CD14-positive monocyte (primary cell): ENCODE measurements around the gene GSTT4. TPM values are rescaled to one million over a fixed set of nuclear protein-coding genes. Genes with fewer than 3 reads are reported as not detected.
A peak's percentile ranks its signal among the peaks of the same experiment; 100 is the strongest.

ENCODE experiments used
- DNase-seq, 3 donors: peaks; one replicate each; pipeline ENCODE4 v3.0.0-alpha.2; 2011 to 2022
- H2AFZ ChIP-seq: 2 replicates; pipeline ENCODE4 v1.6.0; 2012; ENCODE audit warnings: mild to moderate bottlenecking, low read depth, low read length, inconsistent platforms; ENCODE audit not compliant: insufficient read depth, poor library complexity, severe bottlenecking
- H3K27ac ChIP-seq, 2 donors: 1 replicate in 1 of 2; 2 replicates in 1 of 2; pipeline ENCODE4 v1.5.1; 2012 to 2013; ENCODE audit warnings: low read length in 2 of 2, control low read depth in 1 of 2, inconsistent platforms in 1 of 2, low read depth in 1 of 2, mild to moderate bottlenecking in 1 of 2
- H3K27me3 ChIP-seq, 2 donors: one replicate each; pipeline versions ENCODE4 v1.6.0 to v1.6.1; 2011 to 2013; ENCODE audit warnings: low read length in 2 of 2; ENCODE audit not compliant: control insufficient read depth in 2 of 2, insufficient read depth in 2 of 2
- H3K36me3 ChIP-seq, 2 donors: replicated peaks in 1 of 2; 1 replicate in 1 of 2; 2 replicates in 1 of 2; pipeline versions ENCODE4 v1.5.1 to v1.6.1; 2012 to 2013; ENCODE audit warnings: low read length in 2 of 2, control low read depth in 1 of 2, inconsistent platforms in 1 of 2, mild to moderate bottlenecking in 1 of 2; ENCODE audit not compliant: insufficient read depth in 2 of 2, control insufficient read depth in 1 of 2
- H3K4me1 ChIP-seq, 2 donors: 1 replicate in 1 of 2; 2 replicates in 1 of 2; pipeline versions ENCODE4 v1.5.1 to v1.6.1; 2012 to 2013; ENCODE audit warnings: low read length in 2 of 2, control low read depth in 1 of 2, inconsistent platforms in 1 of 2, mild to moderate bottlenecking in 1 of 2, moderate library complexity in 1 of 2; ENCODE audit not compliant: insufficient read depth in 2 of 2, control insufficient read depth in 1 of 2
- H3K4me2 ChIP-seq: replicated peaks from 2 replicates; pipeline ENCODE3; 2012; ENCODE audit warnings: low read length, moderate library complexity, mild to moderate bottlenecking; ENCODE audit not compliant: poor library complexity, severe bottlenecking; ENCODE audit errors: extremely low read depth
- H3K4me3 ChIP-seq, 3 experiments: fragments of 200-600 bp in 1 of 3; sonication (generic) in 1 of 3; replicated peaks in 1 of 3; 1 replicate in 2 of 3; 2 replicates in 1 of 3; pipeline ENCODE4 v1.5.1; 2011 to 2013; ENCODE audit warnings: low read length in 3 of 3, mild to moderate bottlenecking in 3 of 3, control low read depth in 2 of 3, low read depth in 2 of 3, inconsistent platforms in 1 of 3, moderate library complexity in 1 of 3
- H3K79me2 ChIP-seq: 2 replicates; pipeline ENCODE4 v1.6.0; 2012; ENCODE audit warnings: mild to moderate bottlenecking, control low read depth, inconsistent platforms, low read length, moderate library complexity; ENCODE audit not compliant: insufficient read depth
- H3K9ac ChIP-seq: 2 replicates; pipeline ENCODE4 v1.6.0; 2017; ENCODE audit warnings: low read length, mild to moderate bottlenecking; ENCODE audit not compliant: insufficient read depth, poor library complexity, severe bottlenecking
- H3K9me3 ChIP-seq, 2 donors: replicated peaks in 1 of 2; 1 replicate in 1 of 2; 2 replicates in 1 of 2; pipeline versions ENCODE4 v1.5.1 to v1.6.1; 2012 to 2013; ENCODE audit warnings: low read length in 2 of 2, control low read depth in 1 of 2; ENCODE audit not compliant: control insufficient read depth in 1 of 2, insufficient read depth in 1 of 2
- H4K20me1 ChIP-seq: 2 replicates; pipeline ENCODE4 v1.6.0; 2012; ENCODE audit warnings: mild to moderate bottlenecking, low read length, control low read depth, moderate library complexity; ENCODE audit not compliant: insufficient read depth
- H3K27ac Mint-ChIP-seq, 7 donors: one replicate each; pipeline ENCODE4 v1.8.0; 2020; ENCODE audit warnings: mild to moderate bottlenecking in 7 of 7, mixed read lengths in 7 of 7, moderate library complexity in 6 of 7, inconsistent platforms in 2 of 7
- H3K27me3 Mint-ChIP-seq, 3 donors: one replicate each; pipeline ENCODE4 v1.8.0; 2021 to 2022; ENCODE audit warnings: low read depth in 3 of 3, mild to moderate bottlenecking in 3 of 3, mixed read lengths in 3 of 3, moderate library complexity in 3 of 3, inconsistent platforms in 1 of 3
- H3K36me3 Mint-ChIP-seq, 2 donors: one replicate each; pipeline ENCODE4 v1.8.0; 2020; ENCODE audit warnings: mixed read lengths in 2 of 2, inconsistent platforms in 1 of 2, mild to moderate bottlenecking in 1 of 2
- H3K4me1 Mint-ChIP-seq: one replicate; pipeline ENCODE4 v1.8.0; 2020; ENCODE audit warnings: mild to moderate bottlenecking, mixed read lengths
- H3K4me3 Mint-ChIP-seq, 2 donors: one replicate each; pipeline ENCODE4 v1.8.0; 2020; ENCODE audit warnings: mild to moderate bottlenecking in 2 of 2, mixed read lengths in 2 of 2, moderate library complexity in 1 of 2
- H3K9me3 Mint-ChIP-seq, 7 donors: one replicate each; pipeline ENCODE4 v1.8.0; 2020 to 2022; ENCODE audit warnings: mixed read lengths in 7 of 7, mild to moderate bottlenecking in 6 of 7, moderate library complexity in 6 of 7, inconsistent platforms in 2 of 7
- WGBS: methylation state at CpG from one replicate; pipeline ENCODE4 v1.1.5; 2013; ENCODE audit warnings: missing lambda C conversion rate; ENCODE audit not compliant: insufficient coverage; 5-methylcytosine and 5-hydroxymethylcytosine counted together
- intact Hi-C, 2 donors: fragments of 100-400 bp; cut with micrococcal nuclease; formaldehyde crosslinking; loops; one replicate each; pipeline versions ENCODE4 v1.15.0 to v1.15.1; 2023
- polyA plus RNA-seq, 3 donors: library from polyadenylated mRNA; depleted of rRNA in 1 of 3; unstranded in 2 of 3; stranded (reverse) in 1 of 3; fragments of 300-500 nt in 2 of 3; fragments of >200 nt in 1 of 3; fragmentation: Illumina TruSeq in 2 of 3; gene quantifications; 1 replicate in 2 of 3; 2 replicates in 1 of 3; pipeline ENCODE4 v1.2.3, GENCODE V29; 2012 to 2021
- TF ChIP-seq, protein P1 (sequence below): fragments of 200-600 bp; IDR thresholded peaks from one replicate; pipeline ENCODE4 v1.8.0; 2022; ENCODE audit warnings: antibody characterized with exemption, mild to moderate bottlenecking

GSTT4 gene
- polyA plus RNA-seq, 3 donors: not detected

DNA sequence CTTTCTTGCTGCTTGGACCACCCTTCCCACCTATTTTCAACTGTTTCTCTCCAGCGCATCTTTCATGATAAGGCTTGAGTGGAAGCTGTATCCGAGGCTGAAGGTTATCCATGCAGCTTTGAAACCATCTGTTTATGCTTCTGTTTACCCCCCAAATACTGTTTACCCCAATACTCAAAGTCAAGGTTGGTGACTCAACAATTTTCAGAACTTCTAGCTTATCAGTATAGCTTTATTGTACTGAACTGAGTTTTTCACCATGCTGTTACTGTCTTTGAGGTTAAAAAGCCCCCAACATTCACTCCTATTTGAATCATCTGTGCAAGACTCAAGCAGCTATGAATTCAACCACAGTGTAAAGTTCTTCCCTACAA is 4.8 kb upstream of the GSTT4 start:
- H2AFZ ChIP-seq: no peak overlapping the region
- Mint-ChIP-seq H3K27me3 (peaks cover 0 to 1% (median 0%) of the 10 kb centered on the region in 3 donors), H3K27ac (peak overlapping the region in 2 of 7 donors; percentile 14 to 44)

DNA sequence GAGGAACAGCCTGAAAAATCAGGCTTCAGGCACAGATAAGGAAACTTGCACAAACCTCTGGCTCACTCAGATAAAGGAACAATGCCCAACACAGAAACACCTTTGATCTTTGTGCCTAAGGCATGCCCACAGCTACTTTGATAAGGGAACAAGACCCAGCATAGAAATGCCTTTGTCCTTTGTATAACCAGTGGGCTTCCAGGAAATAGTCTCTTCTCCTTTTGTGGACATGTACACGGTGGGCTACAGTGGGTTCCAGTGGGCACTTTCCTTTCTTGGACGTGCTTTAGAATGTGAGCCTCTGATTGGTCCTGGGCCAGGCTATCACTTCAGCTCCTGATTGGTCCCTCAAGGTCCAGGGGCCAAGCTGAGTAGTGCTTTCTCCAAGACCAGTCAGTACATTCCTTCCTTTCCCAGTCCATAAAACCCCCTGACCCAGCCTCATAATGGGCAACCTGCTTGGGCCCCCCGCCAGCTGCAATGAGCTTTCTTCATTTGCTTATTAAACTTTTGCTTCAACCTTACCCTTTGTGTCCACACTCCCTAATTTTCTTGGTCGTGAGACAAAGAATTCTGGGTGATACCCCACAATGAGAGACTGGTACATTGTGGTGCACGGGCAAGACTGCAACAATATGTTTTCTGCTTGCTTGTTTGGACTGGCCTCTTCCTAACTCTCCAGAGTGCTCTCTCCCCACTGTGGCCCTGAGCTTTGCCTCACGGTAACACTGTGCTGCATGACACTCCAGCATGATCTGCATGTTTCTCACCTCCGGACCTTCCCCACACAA is 4.2 kb upstream of the GSTT4 start:
- no peak overlapping the region for H3K9ac ChIP-seq
- no peaks in the 10 kb centered on the region for H4K20me1 ChIP-seq
- TF ChIP-seq, protein P1, sequence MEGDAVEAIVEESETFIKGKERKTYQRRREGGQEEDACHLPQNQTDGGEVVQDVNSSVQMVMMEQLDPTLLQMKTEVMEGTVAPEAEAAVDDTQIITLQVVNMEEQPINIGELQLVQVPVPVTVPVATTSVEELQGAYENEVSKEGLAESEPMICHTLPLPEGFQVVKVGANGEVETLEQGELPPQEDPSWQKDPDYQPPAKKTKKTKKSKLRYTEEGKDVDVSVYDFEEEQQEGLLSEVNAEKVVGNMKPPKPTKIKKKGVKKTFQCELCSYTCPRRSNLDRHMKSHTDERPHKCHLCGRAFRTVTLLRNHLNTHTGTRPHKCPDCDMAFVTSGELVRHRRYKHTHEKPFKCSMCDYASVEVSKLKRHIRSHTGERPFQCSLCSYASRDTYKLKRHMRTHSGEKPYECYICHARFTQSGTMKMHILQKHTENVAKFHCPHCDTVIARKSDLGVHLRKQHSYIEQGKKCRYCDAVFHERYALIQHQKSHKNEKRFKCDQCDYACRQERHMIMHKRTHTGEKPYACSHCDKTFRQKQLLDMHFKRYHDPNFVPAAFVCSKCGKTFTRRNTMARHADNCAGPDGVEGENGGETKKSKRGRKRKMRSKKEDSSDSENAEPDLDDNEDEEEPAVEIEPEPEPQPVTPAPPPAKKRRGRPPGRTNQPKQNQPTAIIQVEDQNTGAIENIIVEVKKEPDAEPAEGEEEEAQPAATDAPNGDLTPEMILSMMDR: no peak
- H3K4me3 ChIP-seq: no peak overlapping the region
- WGBS: 95% methylated on average over 6 of the region's 7 CpGs
- Mint-ChIP-seq H3K36me3 (no peaks in the 10 kb centered on the region), H3K27ac (no peak overlapping the region), H3K4me3 (no peak overlapping the region), H3K4me1 (peaks cover 14% of the 10 kb centered on the region), H3K27me3 (peaks cover 0 to 1% (median 0%) of the 10 kb centered on the region in 3 donors), H3K9me3 (peaks cover 0 to 3% (median 0%) of the 10 kb centered on the region in 7 donors)
- no peak overlapping the region for H3K27ac ChIP-seq
- no peaks in the 10 kb centered on the region for H3K36me3 ChIP-seq
- intact Hi-C loops: loop anchor here (5.0 kb wide), 2 partner anchors 72 to 222 kb away; partner anchors contain the start of gene SMARCB1 (in 1 of the 2)
- no peak for DNase-seq
- H3K9me3 ChIP-seq: no peaks in the 10 kb centered on the region
- H3K79me2 ChIP-seq: peaks cover 28% of the 10 kb centered on the region
- H3K4me2 ChIP-seq: no peak overlapping the region
- H3K4me1 ChIP-seq: peaks cover 11 to 12% of the 10 kb centered on the region in 2 donors
- H3K27me3 ChIP-seq: no peaks in the 10 kb centered on the region
- H2AFZ ChIP-seq: no peak overlapping the region

More for the DNA sequence above, 4.8 kb upstream of the GSTT4 start:
- Mint-ChIP-seq H3K4me1 (peaks cover 14% of the 10 kb centered on the region), H3K9me3 (peaks cover 0 to 3% (median 0%) of the 10 kb centered on the region in 7 donors), H3K36me3 (no peaks in the 10 kb centered on the region), H3K4me3 (no peak overlapping the region)
- Histone ChIP-seq H3K4me1 (peaks cover 11 to 12% of the 10 kb centered on the region in 2 donors), H3K4me2 (no peak overlapping the region), H3K9me3 (no peaks in the 10 kb centered on the region), H3K36me3 (no peaks in the 10 kb centered on the region), H3K79me2 (peaks cover 34% of the 10 kb centered on the region), H3K27ac (no peak overlapping the region), H3K9ac (no peak overlapping the region), H3K4me3 (no peak overlapping the region), H3K27me3 (no peaks in the 10 kb centered on the region), H4K20me1 (no peaks in the 10 kb centered on the region)
- DNase-seq: no peak
- TF ChIP-seq, protein P1: no peak
- WGBS: no CpG with 5 or more reads among the region's 2 CpGs
- intact Hi-C loops: loop anchor here in 1 of 2 donors (5.0 kb wide), 1 partner anchor 223 kb away; the partner anchor contains the start of gene SMARCB1
